PC-9 (cell line): Measurements from ENCODE around the gene FIGN. TPM values are rescaled to one million over a fixed set of nuclear protein-coding genes. Genes with fewer than 3 reads are reported as not detected.

ENCODE experiments used
- BruUV-seq: library from RNA; stranded (reverse); fragments of 400-500 nt; replicated peaks from 2 replicates; lab custom pipeline; 2021; lab: Mats Ljungman, UMichigan
- CTCF ChIA-PET: fragments of 300-600 bp; sonication (Branson Sonifier 250); formaldehyde crosslinking; loops from one replicate; lab custom pipeline; 2022; ENCODE audit warnings: antibody characterized with exemption; lab: Charles Lee
- POLR2A ChIA-PET: fragments of 300-600 bp; sonication (Branson Sonifier 250); formaldehyde crosslinking; loops from one replicate; lab custom pipeline; 2022; ENCODE audit warnings: antibody characterized with exemption; ENCODE audit not compliant: unreplicated experiment; lab: Charles Lee
- DNase-seq, 2 experiments: peaks; one replicate each; pipeline versions ENCODE4 v3.0.0 to v3.0.0-alpha.2; 2015 to 2022; ENCODE audit warnings: mixed read lengths in 1 of 2
- H2AFZ ChIP-seq: fragments of 200-600 bp; sonication (generic); 2 replicates; pipeline ENCODE4 v1.8.1; 2017; ENCODE audit warnings: antibody characterized with exemption
- H3F3A ChIP-seq: fragments of 200-600 bp; sonication (generic); 2 replicates; pipeline ENCODE4 v1.8.1; 2017; ENCODE audit warnings: antibody characterized with exemption, mild to moderate bottlenecking, low read depth; ENCODE audit not compliant: insufficient read depth
- H3K27ac ChIP-seq: fragments of 200-600 bp; sonication (generic); 2 replicates; pipeline ENCODE4 v1.6.1; 2016; ENCODE audit warnings: mixed run types
- H3K27me3 ChIP-seq: fragments of 200-600 bp; sonication (generic); 2 replicates; pipeline ENCODE4 v1.6.1; 2016; ENCODE audit warnings: low read depth, mixed run types; ENCODE audit not compliant: insufficient read depth
- H3K36me3 ChIP-seq: fragments of 200-600 bp; sonication (generic); 2 replicates; pipeline ENCODE4 v1.6.1; 2016; ENCODE audit warnings: low read depth, mixed run types
- H3K4me1 ChIP-seq: fragments of 200-600 bp; sonication (generic); replicated peaks from 2 replicates; pipeline ENCODE4 v1.6.1; 2016; ENCODE audit warnings: mixed run types; ENCODE audit not compliant: insufficient read depth
- H3K4me2 ChIP-seq: fragments of 200-600 bp; sonication (generic); 2 replicates; pipeline ENCODE4 v1.6.1; 2017; ENCODE audit warnings: mixed run types
- H3K4me3 ChIP-seq: fragments of 200-600 bp; sonication (generic); 2 replicates; pipeline ENCODE4 v1.6.1; 2016; ENCODE audit warnings: mixed run types
- H3K79me2 ChIP-seq: fragments of 200-600 bp; sonication (generic); 2 replicates; pipeline ENCODE4 v1.6.1; 2017; ENCODE audit warnings: low read depth, mixed run types
- H3K9me2 ChIP-seq: fragments of 200-600 bp; sonication (generic); 2 replicates; pipeline ENCODE4 v1.8.1; 2017; ENCODE audit warnings: mild to moderate bottlenecking; ENCODE audit not compliant: insufficient read depth
- H3K9me3 ChIP-seq: fragments of 200-600 bp; sonication (generic); 2 replicates; pipeline ENCODE4 v1.8.1; 2016; ENCODE audit warnings: low read depth; ENCODE audit not compliant: insufficient read depth
- H4K20me1 ChIP-seq: fragments of 200-600 bp; sonication (generic); 2 replicates; pipeline ENCODE4 v1.8.1; 2017; ENCODE audit not compliant: insufficient read depth
- CTCF ChIP-seq: fragments of 200-600 bp; sonication (generic); conservative IDR thresholded peaks from 2 replicates; pipeline ENCODE4 v1.6.1; 2017; ENCODE audit warnings: mixed run types, antibody characterized with exemption, mild to moderate bottlenecking, moderate library complexity
- EZH2 ChIP-seq: fragments of 200-600 bp; sonication (generic); IDR thresholded peaks from 2 replicates; pipeline ENCODE4 v1.8.0; 2017; ENCODE audit warnings: antibody characterized with exemption, low read depth
- intact Hi-C: fragments of 100-400 bp; cut with micrococcal nuclease; formaldehyde crosslinking; loops from one replicate; pipeline ENCODE4 v1.10.0; 2022; ENCODE audit not compliant: unreplicated experiment
- total RNA-seq: library from RNA; stranded (reverse); gene quantifications from 2 replicates; pipeline ENCODE4 v1.2.3, GENCODE V29; 2021

Gene FIGN
- total RNA-seq, 1 experiment from 2014 or later: 7.4 TPM

GRCh38 chr2:163644238-163644637 is 91.6 kb downstream of the FIGN start:
- Histone ChIP-seq H3F3A (no peaks in the 10 kb centered on the region), H3K27me3 (no peaks in the 10 kb centered on the region), H3K79me2 (no peaks in the 10 kb centered on the region), H3K27ac (no peak overlapping the region), H3K9me2 (no peaks in the 10 kb centered on the region), H3K36me3 (no peaks in the 10 kb centered on the region), H3K9me3 (no peaks in the 10 kb centered on the region; the same call in 1 of the 2 replicates), H3K4me2 (no peak overlapping the region), H3K4me1 (no peaks in the 10 kb centered on the region), H3K4me3 (no peak overlapping the region), H4K20me1 (no peaks in the 10 kb centered on the region), H2AFZ (no peak overlapping the region)
- ChIA-PET POLR2A (no interaction called here), CTCF (interaction anchor here (0.7 kb wide), 1 partner anchor 9 kb away, joined by 6 read pairs; no protein-coding TSS in a partner anchor)
- no peak for DNase-seq
- no peak for TF ChIP-seq CTCF
- no peak for TF ChIP-seq EZH2
- no TSS peak for BruUV-seq
- intact Hi-C loops: no loop called here

- no peak for DNase-seq
- Histone ChIP-seq H3K9me3 (no peaks in the 10 kb centered on the region; the same call in 1 of the 2 replicates), H3F3A (no peaks in the 10 kb centered on the region), H3K4me2 (no peak overlapping the region), H3K27ac (no peak overlapping the region), H3K9me2 (no peaks in the 10 kb centered on the region), H3K27me3 (no peaks in the 10 kb centered on the region), H3K4me3 (no peak overlapping the region), H3K4me1 (no peaks in the 10 kb centered on the region), H3K36me3 (no peaks in the 10 kb centered on the region), H4K20me1 (no peaks in the 10 kb centered on the region), H3K79me2 (no peaks in the 10 kb centered on the region), H2AFZ (no peak overlapping the region)
- TF ChIP-seq CTCF (no peak), EZH2 (no peak)
- intact Hi-C loops: no loop called here
- ChIA-PET CTCF (no interaction called here), POLR2A (interaction anchor here (0.6 kb wide), 1 partner anchor 26 kb away, joined by 22 read pairs; no protein-coding TSS in a partner anchor)
- no TSS peak for BruUV-seq
These were observed 93.8 kb downstream of the FIGN start for GRCh38 chr2:163641986-163642385.

- no peak overlapping the region for H3K27ac ChIP-seq
- H3K4me2 ChIP-seq: no peak overlapping the region
- no TSS peak for BruUV-seq
- no peaks in the 10 kb centered on the region for H3K9me2 ChIP-seq
- H2AFZ ChIP-seq: no peak overlapping the region
- no peaks in the 10 kb centered on the region for H3K36me3 ChIP-seq
- no peaks in the 10 kb centered on the region for H3K4me1 ChIP-seq
- no peaks in the 10 kb centered on the region; the same call in 1 of the 2 replicates for H3K9me3 ChIP-seq
- CTCF ChIA-PET: no interaction called here
- no peaks in the 10 kb centered on the region for H3K79me2 ChIP-seq
- H3K27me3 ChIP-seq: no peaks in the 10 kb centered on the region
- no peaks in the 10 kb centered on the region for H4K20me1 ChIP-seq
- intact Hi-C loops: no loop called here
- no peak for DNase-seq
- POLR2A ChIA-PET: no interaction called here
- no peaks in the 10 kb centered on the region for H3F3A ChIP-seq
- TF ChIP-seq EZH2 (no peak), CTCF (no peak)
- no peak overlapping the region for H3K4me3 ChIP-seq
These were observed 95.1 kb downstream of the FIGN start for GRCh38 chr2:163640542-163641193.
